Skeletal muscle satellite cell (primary cell): ENCODE results near the gene RUFY2. TPM values are rescaled to one million over a fixed set of nuclear protein-coding genes. Genes with fewer than 3 reads are reported as not detected.
"Not testable (repeated sequence)": the region's sequence is repeated elsewhere in the genome, so short reads cannot be mapped to it uniquely, and the experiment has no call there.

Experiments
- H3K27me3 ChIP-seq: 2 replicates; pipeline ENCODE4 v1.7.0; 2013; ENCODE audit warnings: low read length; ENCODE audit not compliant: control insufficient read depth, insufficient read depth
- H3K36me3 ChIP-seq: 2 replicates; pipeline ENCODE4 v1.7.0; 2013; ENCODE audit warnings: mild to moderate bottlenecking, control low read depth, low read length; ENCODE audit not compliant: insufficient read depth
- H3K4me1 ChIP-seq: 2 replicates; pipeline ENCODE4 v1.7.0; 2013; ENCODE audit warnings: low read length; ENCODE audit not compliant: control insufficient read depth, insufficient read depth
- H3K4me2 ChIP-seq: 2 replicates; pipeline ENCODE4 v1.7.0; 2013; ENCODE audit warnings: mild to moderate bottlenecking, low read length
- H3K4me3 ChIP-seq: 2 replicates; pipeline ENCODE4 v1.7.0; 2013; ENCODE audit warnings: low read length
- H3K9ac ChIP-seq: 2 replicates; pipeline ENCODE4 v1.7.0; 2013; ENCODE audit warnings: mild to moderate bottlenecking, low read depth, low read length, moderate library complexity
- H3K9me3 ChIP-seq: replicated peaks from 2 replicates; pipeline ENCODE4 v1.7.0; 2013; ENCODE audit warnings: mild to moderate bottlenecking, control low read depth, low read length
- total RNA-seq: library from RNA; depleted of rRNA; stranded (reverse); fragments of >200 nt; gene quantifications from 2 replicates; pipeline ENCODE4 v1.2.3, GENCODE V29; 2012; rRNA removed

The RUFY2 gene, protein sequence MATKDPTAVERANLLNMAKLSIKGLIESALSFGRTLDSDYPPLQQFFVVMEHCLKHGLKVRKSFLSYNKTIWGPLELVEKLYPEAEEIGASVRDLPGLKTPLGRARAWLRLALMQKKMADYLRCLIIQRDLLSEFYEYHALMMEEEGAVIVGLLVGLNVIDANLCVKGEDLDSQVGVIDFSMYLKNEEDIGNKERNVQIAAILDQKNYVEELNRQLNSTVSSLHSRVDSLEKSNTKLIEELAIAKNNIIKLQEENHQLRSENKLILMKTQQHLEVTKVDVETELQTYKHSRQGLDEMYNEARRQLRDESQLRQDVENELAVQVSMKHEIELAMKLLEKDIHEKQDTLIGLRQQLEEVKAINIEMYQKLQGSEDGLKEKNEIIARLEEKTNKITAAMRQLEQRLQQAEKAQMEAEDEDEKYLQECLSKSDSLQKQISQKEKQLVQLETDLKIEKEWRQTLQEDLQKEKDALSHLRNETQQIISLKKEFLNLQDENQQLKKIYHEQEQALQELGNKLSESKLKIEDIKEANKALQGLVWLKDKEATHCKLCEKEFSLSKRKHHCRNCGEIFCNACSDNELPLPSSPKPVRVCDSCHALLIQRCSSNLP
- 19.9 and 22.6 TPM in 2 replicates for total RNA-seq

DNA sequence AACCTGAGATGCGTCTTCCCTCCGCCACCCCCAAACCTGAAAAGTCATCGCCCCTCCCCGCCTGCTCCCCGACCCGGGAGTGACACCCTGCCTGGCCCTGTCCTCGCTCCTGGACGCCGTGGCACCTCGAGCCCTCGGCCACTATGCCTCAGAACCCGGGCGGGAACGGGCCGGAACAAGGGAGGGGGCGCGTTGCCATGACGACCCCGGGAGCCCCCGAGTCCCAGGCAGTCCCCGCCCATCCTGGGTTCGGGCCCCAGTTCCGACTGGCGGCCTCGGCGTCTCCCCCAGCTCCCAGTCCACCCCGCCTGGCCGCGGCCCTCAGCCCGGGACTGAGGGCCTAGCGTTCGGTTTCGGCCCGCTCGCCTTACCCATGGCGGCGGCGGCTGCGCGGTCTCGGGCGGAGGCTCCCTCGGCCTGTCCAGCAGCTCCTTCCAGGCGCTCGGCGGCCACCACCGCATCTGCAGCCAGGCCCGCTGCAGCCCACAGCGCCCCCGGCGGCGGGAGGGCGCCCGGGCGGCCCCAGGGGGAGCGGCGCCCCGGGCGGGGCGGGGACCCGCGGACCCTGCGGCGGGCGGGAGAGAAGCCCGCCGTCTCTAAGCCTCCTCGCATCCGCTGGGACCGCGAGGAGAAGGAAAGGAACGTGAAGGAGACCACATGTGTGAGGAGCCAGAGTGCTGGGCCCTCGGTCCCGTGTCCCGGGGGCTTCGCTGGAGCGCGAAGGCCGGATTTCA, at the start of gene RUFY2:
RUFY2 (minus strand) TSS at position 463 of the 734 bp plus-strand sequence; CDS start at position 375, 88 bp downstream.
- peak within 1 kb of the TSS; percentile 100 for H3K9ac ChIP-seq
- peaks cover 9% of the 10 kb centered on the region for H3K4me1 ChIP-seq
- H3K27me3 ChIP-seq, result no peaks in the 10 kb centered on the region
- peak within 1 kb of the TSS; percentile 96 for H3K4me2 ChIP-seq
- H3K9me3 ChIP-seq, result no peaks in the 10 kb centered on the region
- H3K4me3 ChIP-seq, result peak within 1 kb of the TSS; percentile 100
- H3K36me3 ChIP-seq, result peaks cover 3% of the 10 kb centered on the region

DNA sequence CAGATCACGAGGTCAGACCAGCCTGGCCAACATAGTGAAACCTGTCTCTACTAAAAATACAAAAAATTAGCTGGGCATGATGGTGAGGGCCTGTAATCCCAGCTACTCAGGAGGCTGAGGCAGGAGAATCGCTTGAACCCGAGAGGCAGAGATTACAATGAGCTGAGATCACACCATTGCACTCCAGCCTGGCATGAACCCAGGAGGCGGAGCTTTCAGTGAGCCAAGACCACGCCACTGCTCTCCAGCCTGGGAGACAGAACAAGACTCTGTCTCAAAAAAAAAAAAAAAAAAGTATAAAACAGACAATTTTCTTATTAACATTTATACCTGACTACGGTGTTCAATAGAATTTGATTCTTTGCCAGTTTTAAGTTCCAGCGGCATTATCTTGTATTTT, 42.6 kb upstream of the RUFY2 start:
- H3K9me3 ChIP-seq, H3K36me3 ChIP-seq, H3K4me1 ChIP-seq, H3K4me2 ChIP-seq, H3K4me3 ChIP-seq, H3K9ac ChIP-seq, H3K27me3 ChIP-seq: not testable (repeated sequence)

GRCh38 chr10:68446179-68446578, 39.1 kb upstream of the RUFY2 start:
- H3K9me3 ChIP-seq, result no peaks in the 10 kb centered on the region
- H3K9ac ChIP-seq, result no peak overlapping the region
- no peaks in the 10 kb centered on the region for H3K27me3 ChIP-seq
- H3K4me3 ChIP-seq, result no peak overlapping the region
- no peak overlapping the region for H3K4me2 ChIP-seq
- H3K36me3 ChIP-seq, result peaks cover 3% of the 10 kb centered on the region
- no peaks in the 10 kb centered on the region for H3K4me1 ChIP-seq

GRCh38 chr10:68442971-68443370, 35.9 kb upstream of the RUFY2 start:
- no peak overlapping the region for H3K4me3 ChIP-seq
- no peaks in the 10 kb centered on the region for H3K36me3 ChIP-seq
- no peak overlapping the region for H3K4me2 ChIP-seq
- no peak overlapping the region for H3K9ac ChIP-seq
- no peaks in the 10 kb centered on the region for H3K4me1 ChIP-seq
- H3K27me3 ChIP-seq, result no peaks in the 10 kb centered on the region
- no peaks in the 10 kb centered on the region for H3K9me3 ChIP-seq

- Histone ChIP-seq H3K36me3 (peaks cover 4% of the 10 kb centered on the region), H3K27me3 (no peaks in the 10 kb centered on the region), H3K4me1 (no peaks in the 10 kb centered on the region), H3K9ac (no peak overlapping the region), H3K4me2 (no peak overlapping the region), H3K9me3 (no peaks in the 10 kb centered on the region), H3K4me3 (no peak overlapping the region)
Measured at GRCh38 chr10:68440898-68441297, 33.8 kb upstream of the RUFY2 start.

DNA sequence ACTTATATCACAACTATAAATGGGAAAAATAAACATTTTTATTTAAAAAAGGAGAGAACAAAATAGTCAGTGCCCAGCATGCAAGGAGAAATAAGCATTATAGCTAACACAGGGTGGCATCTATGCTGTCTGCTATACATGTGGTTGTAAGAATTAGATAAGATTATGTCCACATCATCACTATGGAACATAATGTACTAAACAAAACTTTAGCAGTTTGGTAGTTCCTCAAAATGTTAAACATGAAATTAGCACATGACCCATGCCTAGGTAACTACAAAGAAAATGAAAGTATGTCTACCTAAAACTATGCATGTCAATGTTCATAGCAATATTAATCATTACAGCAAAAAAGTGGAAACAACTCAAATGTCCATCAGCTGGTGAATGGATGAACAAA, 28.7 kb upstream of the RUFY2 start:
- H3K9ac ChIP-seq, result no peak overlapping the region
- H3K36me3 ChIP-seq, result peaks cover 4% of the 10 kb centered on the region
- no peaks in the 10 kb centered on the region for H3K9me3 ChIP-seq

DNA sequence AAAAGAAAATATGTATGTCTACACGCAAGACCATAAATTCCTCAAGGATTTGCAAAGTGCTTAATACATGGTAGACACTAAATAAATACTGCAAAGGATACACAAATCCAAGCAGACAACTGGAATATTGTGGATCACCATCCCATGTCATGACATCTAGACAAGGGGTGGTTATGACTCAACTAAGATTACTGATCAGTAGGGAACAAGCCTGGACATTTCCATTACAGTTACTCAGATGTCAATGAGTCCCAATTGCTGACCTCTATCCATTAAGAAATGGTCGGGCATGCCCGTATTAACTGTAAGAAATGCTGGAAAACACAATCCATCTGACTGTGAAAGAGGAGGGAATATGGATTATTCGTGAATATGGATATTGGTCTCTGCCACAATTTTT, 27.6 kb upstream of the RUFY2 start:
- Histone ChIP-seq H3K9ac (no peak overlapping the region), H3K4me1 (no peaks in the 10 kb centered on the region), H3K9me3 (no peaks in the 10 kb centered on the region), H3K36me3 (peaks cover 7% of the 10 kb centered on the region), H3K4me3 (no peak overlapping the region), H3K27me3 (no peaks in the 10 kb centered on the region), H3K4me2 (no peak overlapping the region)

More for the DNA sequence above, 28.7 kb upstream of the RUFY2 start:
- Histone ChIP-seq H3K4me3 (no peak overlapping the region), H3K27me3 (no peaks in the 10 kb centered on the region), H3K4me2 (no peak overlapping the region), H3K4me1 (no peaks in the 10 kb centered on the region)

DNA sequence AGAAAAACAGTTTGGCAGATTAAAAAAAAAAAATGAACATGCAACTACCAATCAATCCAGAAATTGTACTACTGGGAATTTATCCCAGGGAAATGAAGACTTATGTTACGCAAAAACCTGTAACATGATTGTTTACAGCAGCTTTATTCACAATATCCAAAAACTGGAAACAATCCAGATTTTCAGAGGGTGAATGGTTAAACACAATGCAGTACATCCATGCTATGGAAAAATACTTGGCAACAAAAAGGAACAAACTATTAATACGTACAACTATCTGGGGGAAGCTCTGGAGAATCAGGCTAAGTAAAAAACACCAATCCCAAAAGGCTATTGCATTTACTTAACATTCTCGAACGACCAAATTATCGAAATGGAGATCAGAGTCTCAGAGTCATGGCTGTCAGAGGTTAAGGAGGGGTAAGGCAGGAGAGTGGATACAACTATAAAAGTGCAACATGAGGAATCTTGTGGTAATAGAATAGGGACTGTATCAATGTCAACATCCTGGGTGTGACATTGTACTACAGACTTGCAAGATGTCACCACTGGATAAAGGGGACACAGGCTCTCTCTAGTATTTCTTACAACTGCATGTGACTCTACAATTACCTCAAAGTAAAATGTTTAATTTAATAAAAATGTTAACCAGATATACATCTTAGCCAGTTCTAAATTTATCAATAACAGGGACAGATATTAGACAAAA, 21.5 kb upstream of the RUFY2 start:
- Histone ChIP-seq H3K27me3 (no peaks in the 10 kb centered on the region), H3K36me3 (peaks cover 3% of the 10 kb centered on the region), H3K4me2 (no peak overlapping the region), H3K4me1 (no peaks in the 10 kb centered on the region), H3K9me3 (no peaks in the 10 kb centered on the region), H3K4me3 (no peak overlapping the region), H3K9ac (no peak overlapping the region)

DNA sequence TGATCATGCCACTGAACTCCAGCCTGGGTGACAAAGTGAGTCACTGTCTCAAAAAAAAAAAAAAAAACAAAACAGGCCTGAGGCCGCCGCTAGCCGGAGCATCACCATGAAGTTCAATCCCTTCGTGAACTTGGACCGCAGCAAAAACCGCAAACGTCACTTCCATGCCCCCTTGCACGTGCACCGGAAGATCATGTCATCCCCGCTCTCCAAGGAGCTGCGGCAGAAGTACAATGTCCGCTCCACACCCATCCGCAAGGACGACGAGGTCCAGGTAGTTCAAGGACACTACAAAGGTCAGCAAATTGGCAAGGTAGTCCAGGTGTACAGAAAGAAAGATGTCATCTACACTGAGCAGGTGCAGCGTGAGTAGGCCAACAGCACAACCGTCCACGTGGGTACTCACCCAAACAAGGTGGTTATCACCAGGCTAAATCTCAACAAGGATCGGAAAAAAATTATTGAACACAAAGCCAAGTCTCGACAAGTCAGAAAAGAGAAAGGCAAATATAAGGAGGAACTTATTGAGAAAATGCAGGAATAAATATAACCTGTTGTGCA, 17.5 kb upstream of the RUFY2 start:
- H3K4me3 ChIP-seq, result no peak overlapping the region
- no peaks in the 10 kb centered on the region for H3K27me3 ChIP-seq
- no peaks in the 10 kb centered on the region for H3K9me3 ChIP-seq
- no peak overlapping the region for H3K4me2 ChIP-seq
- H3K9ac ChIP-seq, result no peak overlapping the region
- peaks cover 10% of the 10 kb centered on the region for H3K36me3 ChIP-seq
- no peaks in the 10 kb centered on the region for H3K4me1 ChIP-seq

DNA sequence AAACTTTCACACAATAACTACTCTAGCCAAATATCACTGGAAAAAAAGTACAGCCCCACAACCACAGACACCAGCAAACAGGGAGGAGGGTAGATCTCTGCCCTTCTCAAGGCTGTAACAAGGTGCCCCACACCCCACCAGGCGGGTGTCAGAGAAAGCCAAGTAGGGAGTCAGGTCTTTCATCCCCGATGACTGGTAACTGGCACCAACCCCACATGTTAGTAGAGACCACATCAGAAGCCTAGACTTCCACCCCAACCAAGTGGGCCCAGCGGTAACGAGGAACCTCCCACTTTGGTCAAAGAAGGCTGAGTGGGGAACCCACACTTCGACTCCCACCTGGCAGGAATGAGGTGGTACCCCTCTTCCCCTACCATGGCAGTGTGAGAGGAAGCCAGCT, 16.4 kb upstream of the RUFY2 start:
- no peaks in the 10 kb centered on the region for H3K27me3 ChIP-seq
- no peaks in the 10 kb centered on the region for H3K9me3 ChIP-seq
- H3K36me3 ChIP-seq, result peaks cover 10% of the 10 kb centered on the region
- no peak overlapping the region for H3K4me3 ChIP-seq
- no peak overlapping the region for H3K4me2 ChIP-seq
- no peak overlapping the region for H3K9ac ChIP-seq
- no peaks in the 10 kb centered on the region for H3K4me1 ChIP-seq

- no peak overlapping the region for H3K4me3 ChIP-seq
- H3K27me3 ChIP-seq, result no peaks in the 10 kb centered on the region
- no peaks in the 10 kb centered on the region for H3K9me3 ChIP-seq
- no peaks in the 10 kb centered on the region for H3K4me1 ChIP-seq
- H3K4me2 ChIP-seq, result no peak overlapping the region
- H3K36me3 ChIP-seq, result peaks cover 10% of the 10 kb centered on the region
- no peak overlapping the region for H3K9ac ChIP-seq
Measured at GRCh38 chr10:68419376-68419775, 12.3 kb upstream of the RUFY2 start.
